HG02798 (cell line): ENCODE measurements around the gene RPS15.
"Not testable (repeated sequence)": the region's sequence is repeated elsewhere in the genome, so short reads cannot be mapped to it uniquely, and the experiment has no call there.

ENCODE experiments used
- ATAC-seq: cut with Tn5 transposase; IDR thresholded peaks from one replicate; pipeline ENCODE4 v1.9.1; 2021; ENCODE audit warnings: mild to moderate bottlenecking; ENCODE audit not compliant: unreplicated experiment, poor library complexity

RPS15 gene

DNA sequence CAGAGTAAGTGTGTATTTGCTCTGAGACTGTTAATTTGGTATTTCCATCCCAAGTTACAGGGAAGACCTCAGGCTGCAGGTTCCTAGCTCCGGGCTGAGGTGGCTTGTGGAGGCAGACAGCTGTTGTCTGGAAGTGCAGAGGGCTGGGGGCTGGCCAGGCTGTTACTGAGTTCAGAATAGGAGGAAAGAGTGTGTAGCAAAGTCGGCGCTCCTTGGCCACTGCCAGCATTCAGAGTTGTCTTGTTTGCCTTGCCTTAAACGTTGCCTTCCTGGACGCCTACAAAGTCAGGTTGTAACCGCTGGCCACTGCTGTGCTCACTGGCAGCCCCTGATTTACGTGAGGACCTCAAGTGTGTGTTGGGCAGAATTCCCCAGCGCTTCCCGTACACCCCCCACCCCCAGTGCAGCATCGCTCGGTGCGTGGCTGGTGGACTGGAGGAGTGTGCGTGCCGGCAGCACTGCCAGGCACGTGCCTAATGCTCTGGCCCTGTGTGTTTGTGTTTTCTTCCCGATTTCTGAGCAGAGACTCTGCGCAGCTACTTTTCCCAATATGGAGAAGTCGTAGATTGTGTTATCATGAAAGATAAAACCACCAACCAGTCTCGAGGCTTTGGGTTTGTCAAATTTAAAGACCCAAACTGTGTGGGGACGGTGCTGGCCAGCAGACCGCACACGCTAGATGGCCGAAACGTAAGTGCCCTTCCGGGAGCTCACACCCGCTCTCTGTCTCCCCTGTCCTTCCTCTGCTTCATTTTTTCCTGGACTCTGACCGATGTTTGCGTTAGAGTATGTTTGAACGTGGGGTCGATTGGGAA is 20.3 kb upstream of the RPS15 start:
- no peak for ATAC-seq

DNA sequence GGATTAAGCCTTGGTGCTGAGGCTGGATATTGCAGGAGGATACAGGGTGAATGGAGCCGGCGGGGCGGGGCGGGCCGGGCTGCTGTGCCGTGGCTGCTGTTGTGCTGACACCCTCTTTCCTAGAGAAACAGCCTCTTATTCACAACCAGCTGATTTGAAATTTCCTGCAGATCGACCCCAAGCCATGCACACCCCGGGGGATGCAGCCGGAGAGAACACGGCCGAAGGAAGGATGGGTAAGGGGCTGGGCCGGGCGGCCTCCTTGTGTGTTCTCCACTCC is 19.8 kb upstream of the RPS15 start:
- no peak for ATAC-seq

DNA sequence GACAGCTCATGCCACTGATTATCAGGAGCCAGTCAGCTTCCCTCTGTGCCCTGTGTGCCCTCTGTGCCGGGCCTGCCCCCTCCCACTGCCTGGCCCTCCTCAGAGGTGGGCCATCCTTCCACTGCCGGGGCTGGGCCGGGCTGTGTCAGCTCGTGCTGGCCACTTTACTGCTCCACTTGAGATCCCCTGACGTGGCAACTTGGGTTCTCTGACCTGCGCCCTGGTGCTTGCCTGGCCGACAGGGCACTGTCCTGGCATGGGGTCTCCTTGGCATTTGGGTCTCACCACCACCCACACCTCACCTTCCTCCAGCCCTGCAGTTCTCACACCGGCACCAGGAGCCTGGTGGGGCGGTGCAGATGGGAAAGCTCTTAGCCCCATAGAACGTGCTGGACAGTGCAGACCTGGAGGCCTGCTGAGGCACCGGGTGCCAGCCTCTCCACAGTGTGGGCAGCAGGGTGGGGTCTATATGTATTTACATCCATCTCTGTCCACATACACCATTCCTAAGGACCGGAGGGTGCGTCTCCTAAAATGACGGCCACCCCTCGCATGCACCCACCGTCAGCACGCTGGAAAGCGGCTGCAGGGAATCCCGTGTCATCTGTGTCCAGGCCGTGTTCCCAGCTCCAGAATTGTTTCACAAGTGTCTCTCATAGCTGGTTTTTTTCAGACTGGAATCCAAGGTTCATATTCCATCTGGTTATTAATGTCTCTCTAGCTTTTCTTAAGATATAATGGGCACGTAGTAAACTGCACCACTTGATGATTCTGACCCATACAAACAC is 19.1 kb upstream of the RPS15 start:
- ATAC-seq, result no peak

DNA sequence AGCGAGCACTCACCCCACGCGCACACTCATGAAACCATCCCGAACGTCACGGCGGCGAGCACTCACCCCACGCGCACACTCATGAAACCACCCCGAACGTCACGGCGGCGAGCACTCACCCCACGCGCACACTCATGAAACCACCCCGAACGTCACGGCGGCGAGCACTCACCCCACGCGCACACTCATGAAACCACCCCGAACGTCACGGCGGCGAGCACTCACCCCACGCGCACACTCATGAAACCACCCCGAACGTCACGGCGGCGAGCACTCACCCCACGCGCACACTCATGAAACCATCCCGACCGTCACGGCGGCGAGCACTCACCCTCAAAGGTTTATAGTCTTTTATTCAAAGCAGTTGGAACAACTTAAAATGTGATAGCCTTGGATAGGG is 18.1 kb upstream of the RPS15 start:
- ATAC-seq, result not testable (repeated sequence)

DNA sequence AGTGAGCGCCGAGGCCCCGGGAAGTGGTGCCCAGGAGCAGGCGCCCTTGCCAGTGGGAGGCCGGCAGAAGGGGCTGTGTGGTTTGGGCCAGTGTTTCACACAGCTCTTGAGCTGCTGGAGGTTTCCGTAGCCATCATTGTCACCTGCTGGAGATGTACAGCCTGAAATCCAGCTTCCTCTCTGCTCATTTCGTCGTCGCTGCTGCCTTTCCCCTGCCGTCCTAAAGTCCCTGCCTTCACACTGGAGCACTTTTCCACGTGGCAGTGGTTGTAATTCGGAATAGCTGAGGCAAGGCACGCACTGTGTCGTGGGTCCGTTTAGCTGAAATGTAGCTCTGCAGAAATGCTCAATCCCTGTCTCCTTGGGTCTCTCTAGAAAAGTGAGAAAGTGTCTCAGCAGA is 17.6 kb upstream of the RPS15 start:
- no peak for ATAC-seq

DNA sequence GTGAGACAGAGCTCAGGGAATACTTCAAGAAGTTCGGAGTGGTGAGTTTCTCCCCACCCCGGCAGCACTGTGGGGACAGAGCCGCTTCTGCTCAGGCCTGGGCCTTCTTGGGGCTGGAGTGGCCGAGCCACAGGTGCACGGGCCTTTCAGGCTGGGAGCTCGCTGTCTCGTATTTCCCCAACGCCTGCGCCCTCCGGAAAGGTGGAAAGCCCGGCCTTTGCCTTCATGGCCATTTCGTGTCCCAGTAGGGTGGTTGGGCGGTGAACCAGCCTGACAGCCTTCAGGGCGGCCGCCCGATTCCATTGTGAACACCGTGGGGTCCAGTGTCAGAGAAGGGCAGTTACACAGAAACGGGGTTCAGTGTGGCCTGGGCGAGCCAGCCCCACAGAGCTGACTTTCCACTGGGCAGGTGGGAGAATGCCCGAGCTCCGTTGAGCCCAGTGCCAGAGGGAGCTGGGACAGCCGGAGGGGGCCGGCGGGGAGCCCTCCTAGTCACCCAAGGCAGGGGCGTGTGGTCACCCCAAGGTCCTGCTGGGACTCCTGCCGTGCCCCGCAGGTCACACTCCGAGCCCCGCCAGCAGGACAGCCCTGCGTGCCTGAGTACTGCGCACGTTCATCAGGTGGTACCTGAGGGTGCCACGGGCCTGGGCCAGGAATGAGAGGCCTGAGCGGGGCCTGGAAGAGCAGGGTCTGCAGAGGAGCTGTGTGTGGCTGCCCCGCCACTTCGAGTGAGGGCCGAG is 16.8 kb upstream of the RPS15 start:
- ATAC-seq, result no peak

DNA sequence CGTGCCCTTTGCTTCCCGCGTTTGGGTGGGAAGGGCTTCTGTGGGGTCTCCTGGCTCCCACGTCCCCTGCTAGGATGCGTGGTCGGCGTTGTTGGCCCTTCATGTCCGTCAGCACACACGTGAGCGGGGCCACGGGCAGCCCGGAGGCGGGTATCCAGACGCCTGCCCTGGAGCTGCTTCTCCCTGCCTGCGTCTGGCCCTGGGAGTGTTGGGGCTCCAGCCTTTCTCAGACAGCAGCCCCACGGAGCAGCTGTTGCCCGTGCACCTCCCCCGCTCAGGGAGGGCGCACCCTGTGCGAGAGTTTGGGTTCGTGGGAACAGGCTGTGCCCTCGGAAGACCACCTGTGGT is 16.3 kb upstream of the RPS15 start:
- no peak for ATAC-seq

DNA sequence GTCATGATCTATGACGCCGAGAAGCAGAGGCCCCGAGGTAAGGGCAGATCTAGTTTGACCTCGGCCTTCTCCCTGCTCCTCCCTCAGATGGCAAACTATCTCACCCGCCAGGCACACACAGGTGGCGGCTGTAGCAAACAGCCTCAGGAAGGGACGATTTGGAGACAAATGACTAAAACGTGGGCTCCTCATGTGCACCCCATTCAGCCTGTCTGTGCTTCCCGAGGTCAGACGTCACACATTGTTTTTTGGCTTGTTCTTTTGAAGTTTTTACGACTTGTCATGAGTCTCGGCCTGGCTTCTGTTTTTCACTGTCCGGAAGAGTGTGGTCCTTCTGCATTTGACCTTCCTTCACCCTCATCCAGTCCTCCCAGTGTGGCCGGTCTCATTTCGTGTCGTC is 15.8 kb upstream of the RPS15 start:
- ATAC-seq, result no peak

DNA sequence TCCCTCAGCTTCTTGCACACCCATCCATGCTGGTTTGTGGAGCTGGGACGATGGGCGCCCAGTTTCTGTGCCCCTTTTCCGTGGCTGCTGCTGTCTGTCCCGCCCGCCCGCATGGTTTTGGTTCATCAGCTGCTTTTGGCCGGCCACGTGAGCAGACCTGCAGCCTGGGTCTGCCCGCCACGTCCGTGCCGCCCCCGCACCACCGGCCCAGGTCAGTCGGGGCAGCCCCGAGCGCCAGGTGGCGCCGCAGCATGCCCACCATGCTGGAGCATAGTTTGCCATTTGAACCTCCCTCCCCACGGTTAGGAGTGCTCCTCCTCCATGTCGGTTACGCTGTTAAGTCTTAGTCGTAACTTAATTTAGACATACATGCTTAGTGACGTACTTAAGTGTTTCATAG is 15.3 kb upstream of the RPS15 start:
- ATAC-seq, result no peak

DNA sequence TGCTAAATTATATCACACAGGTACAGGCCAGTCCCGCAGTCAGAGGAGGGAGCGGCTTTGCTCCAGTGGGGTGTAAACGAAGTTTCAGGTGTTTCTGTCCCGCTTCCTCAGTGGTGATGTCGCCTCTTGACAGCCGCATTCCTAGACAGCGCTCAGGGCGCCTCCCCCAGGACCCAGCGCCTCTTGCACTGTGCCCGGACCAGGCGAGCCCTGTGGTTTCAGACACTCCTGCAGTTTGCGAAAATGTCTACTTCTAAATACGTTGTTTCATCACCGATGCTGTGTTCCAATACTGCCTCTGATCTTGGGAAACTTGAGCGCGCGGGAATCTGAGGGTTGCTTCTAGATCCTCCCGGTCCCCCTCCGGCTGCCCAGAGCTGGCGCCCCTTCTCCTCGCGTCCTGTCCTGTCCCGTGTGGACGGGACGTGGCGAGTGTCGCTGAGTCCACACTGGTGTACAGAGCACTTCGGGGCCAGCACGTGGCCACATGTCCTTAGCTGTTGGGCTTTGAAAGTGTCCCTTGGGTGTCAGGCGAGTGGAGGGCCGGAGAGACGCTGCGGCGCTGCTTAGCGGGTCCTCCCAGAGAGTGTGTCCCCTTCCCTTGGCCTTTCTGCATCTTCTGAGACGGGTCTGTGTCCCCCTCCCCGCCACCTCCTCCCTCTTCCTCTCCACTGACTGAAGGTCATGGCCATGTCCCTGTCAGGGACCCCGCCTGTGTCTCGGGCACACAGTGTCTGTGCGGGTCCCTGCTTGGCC is 14.6 kb upstream of the RPS15 start:
- ATAC-seq, result no peak

DNA sequence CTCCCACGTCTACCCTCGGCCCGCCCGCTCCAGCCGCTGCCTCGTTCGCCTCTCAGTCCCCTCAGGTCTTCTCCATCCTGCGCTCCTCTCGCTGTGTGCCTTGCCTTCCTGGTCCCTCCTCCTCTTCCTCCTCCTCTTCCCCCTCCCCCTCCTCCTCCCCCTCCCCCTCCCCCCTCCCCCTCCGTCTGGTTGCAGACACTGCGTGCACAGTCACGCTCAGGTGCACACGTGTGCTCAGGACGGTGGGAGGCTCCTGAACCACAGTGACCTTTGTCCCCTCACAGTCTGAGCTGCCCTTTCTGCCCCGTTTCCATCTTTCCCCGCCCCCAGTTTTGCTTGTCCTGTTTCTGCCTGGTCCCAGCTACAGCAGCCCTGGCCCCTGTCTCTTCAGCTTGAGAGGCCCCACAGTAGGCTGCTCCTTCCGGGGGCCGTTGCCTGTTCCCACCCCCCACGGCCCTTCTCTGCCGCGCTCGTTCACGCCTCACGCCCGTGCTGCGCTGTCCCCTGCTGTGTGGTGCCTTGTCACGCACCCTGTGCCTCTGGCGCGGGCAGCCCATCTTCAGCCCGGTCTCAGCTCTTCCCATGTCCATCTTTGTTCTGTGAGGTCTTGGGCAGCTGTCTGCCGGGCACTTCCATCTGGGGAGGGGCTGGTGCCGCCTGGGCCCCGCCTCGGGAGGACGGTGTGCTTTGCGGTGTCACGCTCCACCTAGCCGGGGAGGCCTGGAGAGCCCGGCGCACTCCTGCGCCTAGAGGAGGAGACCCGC is 13.8 kb upstream of the RPS15 start:
- no peak for ATAC-seq

DNA sequence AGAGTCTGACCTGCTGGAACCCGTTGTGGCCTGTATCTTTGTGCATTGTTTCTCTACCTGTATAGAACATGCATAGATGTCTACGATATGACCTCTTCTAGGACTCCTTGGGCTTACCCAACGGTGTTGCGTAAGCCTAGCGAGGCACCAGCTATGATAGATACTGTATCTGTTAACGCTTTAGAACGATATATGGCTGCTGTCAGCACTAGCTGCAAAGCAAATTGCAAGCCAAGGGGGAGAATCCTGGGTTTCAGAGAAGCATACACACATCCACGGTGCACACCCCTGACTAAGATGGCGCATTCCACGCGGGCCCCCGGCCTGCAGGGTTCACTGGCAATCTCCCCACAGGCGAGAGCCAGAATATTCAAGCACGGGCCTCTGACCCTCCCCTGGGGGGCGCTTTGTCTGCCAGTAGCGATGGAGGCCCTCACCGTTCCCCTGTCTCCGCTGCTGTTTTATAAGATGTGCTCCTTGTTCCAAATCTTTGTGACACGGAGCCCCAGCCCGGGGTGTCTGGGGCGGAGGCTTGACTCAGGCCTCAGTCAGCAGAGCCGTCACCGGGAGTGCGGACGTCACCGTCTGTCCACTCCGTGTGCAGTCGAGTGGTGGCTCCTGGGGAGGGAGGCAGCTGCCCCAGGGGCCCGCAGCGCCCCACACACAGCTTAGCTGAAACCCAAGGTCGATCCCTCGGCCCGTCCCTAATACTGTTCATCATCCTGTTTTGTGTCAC is 12.9 kb upstream of the RPS15 start:
- no peak for ATAC-seq

DNA sequence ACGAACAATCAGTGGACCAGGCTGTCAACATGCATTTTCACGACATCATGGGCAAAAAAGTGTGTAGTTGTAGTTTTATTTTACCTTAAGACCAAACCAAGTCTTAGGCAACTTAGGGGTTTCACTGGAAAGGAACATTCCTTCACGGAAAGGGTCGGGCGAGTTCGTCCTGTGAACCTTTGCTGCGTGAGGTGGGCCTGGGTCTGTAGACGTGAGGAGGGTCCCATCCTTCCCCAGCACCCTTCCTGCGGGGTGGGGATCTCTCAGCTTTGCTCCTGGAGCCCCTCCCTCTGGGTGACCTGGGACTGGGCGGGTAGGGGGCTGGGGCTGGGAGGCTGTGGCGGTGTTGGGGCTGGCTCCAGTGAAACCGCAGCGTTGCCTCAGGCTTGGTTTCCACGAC is 12.3 kb upstream of the RPS15 start:
- no peak for ATAC-seq

DNA sequence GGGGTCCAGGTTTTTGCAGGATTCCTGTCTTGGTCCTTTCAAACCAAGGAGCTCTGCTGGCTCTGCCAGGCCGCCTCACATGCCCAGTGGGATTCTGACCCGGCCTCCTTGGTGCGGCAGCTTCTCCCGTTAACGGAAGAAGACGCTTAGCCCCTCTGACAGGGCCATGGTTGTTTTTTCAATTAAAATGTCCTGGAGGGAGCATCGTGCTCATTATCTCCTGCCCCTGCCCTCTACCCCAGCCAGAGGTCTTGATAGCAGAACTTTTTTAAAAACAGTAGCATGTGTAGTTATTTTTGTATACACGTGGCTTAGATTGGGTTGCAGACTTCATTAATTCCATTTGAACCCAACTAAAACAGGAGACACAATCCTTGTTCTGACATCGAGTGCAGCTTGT is 11.5 kb upstream of the RPS15 start:
- no peak for ATAC-seq

DNA sequence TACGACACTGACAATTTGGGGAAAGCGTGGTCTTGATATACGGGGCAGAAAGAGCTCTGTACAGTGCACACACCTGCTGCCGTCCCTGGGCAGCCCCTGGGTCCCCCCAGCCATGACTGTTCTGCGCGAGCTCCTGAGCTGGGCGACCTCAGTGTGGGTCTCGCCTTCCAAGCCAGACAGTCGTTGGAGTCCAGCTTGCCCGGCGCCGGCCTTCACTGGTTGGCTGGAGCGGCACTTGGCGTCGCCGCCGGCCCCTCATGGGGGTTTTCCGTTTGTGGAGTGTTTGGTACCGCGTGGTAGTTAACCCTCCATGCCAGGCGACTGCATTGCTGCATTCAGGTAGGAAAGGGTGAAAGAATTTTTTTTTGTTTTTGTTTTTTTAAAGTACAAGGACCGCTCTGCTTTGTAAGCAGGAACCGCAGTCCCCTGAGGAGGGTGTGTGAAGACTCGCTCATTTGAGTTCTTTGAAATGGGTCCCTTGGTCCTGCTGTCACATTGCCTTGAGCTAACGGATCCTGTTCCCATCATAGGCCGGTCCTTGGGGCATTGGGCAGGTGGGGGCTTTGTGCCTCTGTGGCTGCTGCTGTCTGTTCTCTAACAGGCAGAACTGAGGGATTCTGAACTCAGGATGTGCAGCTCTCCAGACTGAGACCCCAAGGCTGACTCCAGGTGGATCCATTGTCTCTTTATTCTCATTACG is 10.8 kb upstream of the RPS15 start:
- ATAC-seq, result no peak

DNA sequence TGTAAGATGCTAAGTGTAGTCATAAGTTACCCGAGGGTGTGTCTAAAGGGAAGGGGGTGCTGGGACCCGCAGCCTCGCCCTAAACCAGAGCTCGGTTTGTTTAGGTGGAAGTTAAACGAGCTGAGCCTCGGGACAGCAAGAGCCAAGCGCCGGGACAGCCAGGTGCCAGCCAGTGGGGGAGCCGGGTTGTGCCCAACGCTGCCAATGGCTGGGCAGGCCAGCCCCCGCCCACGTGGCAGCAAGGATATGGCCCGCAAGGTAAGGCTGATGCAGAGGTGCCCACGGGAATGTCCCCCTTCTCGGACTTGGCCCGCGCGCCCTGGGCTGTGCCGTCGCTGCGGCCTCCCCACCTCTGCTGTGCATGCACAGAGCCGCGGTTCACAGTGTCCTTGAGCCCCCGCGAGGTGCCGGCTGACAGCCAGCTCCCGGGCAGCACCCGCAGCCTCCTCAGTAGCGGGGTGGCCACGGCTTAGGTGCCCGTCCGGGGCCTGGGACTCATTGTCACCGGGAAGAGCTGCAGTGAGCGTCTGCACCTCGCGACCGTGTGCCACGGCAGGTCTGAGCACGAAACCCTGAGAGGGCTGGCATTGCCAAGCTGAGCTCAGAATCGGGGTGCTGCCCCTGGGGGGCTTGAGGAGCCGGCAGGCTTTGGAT is 9.3 kb upstream of the RPS15 start:
- no peak for ATAC-seq

DNA sequence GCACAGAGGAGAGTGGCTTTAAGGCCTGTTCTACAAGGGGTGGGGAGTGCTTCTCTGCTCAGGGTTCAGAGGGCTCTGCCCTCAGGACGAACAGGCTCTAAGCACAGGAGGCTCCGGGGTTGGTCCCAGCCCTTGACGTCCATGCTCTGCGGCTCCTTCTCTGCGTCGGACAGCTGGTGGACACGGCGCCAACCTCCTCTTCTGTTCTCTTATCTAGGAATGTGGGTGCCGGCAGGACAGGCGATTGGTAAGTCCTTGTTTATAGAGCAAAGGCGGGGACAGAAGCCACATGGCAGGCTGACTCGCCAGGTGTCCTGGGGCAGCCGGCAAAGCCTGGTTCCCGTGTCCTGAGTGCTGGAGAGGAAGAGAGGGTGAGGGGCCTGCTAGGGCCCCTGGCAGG is 8.4 kb upstream of the RPS15 start:
- ATAC-seq, result no peak

DNA sequence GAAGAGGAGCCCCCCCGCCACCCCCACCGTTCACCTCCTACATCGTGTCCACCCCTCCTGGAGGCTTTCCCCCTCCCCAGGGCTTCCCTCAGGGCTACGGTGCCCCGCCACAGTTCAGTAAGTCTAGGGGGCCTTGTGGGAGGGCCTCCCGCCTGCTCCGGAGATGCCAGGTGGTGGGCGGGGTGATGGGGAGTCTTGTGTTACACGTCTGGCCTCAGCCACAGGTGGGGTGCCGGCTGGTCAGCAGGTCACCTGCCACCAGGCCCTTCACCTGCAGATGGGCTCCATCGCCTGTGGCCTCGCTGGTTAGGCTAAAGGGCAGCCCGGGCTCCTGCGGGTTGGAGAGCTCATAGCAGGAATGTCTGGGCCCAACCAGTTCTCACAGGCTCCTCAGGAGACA is 8.0 kb upstream of the RPS15 start:
- ATAC-seq, result no peak
